ENCODE data around the gene GPBP1L1.

GRCh38 chr1:45584351-45585109 is 101.8 kb downstream of the GPBP1L1 start:
- TF ChIP-seq CTCF (IDR thresholded peaks at IDR 0.05; ENCODE audit: low read depth, low read length) (no peak), MAX (IDR thresholded peaks at IDR 0.05; ENCODE audit: low read depth, low read length) (no peak)

Data from NB4 (cell line).